Bronchial epithelial cell (primary cell): ENCODE measurements around the gene ATRNL1. TPM values are rescaled to one million over a fixed set of nuclear protein-coding genes. Genes with fewer than 3 reads are reported as not detected.

Experiments used
- DNase-seq: peaks from one replicate; pipeline ENCODE4 v3.0.0-alpha.2; 2010; ENCODE audit warnings: low read depth
- FAIRE-seq: peaks from 2 replicates; lab custom pipeline; 2011; peaks lifted over from hg19 to GRCh38; lab: Jason Lieb, UNC
- H3K27me3 ChIP-seq: 2 replicates; pipeline ENCODE4 v1.5.1; 2011; ENCODE audit warnings: low read length; ENCODE audit not compliant: control insufficient read depth, insufficient read depth
- H3K36me3 ChIP-seq: 2 replicates; pipeline ENCODE4 v1.5.1; 2011; ENCODE audit warnings: low read length; ENCODE audit not compliant: control insufficient read depth, insufficient read depth
- H3K4me3 ChIP-seq: 2 replicates; pipeline ENCODE4 v1.5.1; 2011; ENCODE audit warnings: mild to moderate bottlenecking, low read depth, low read length, control low read depth
- CTCF ChIP-seq: IDR thresholded peaks from 2 replicates; pipeline ENCODE4 v1.5.1; 2011; ENCODE audit warnings: mild to moderate bottlenecking, moderate library complexity, low read length, control low read depth, inconsistent platforms; ENCODE audit not compliant: insufficient read depth, severe bottlenecking
- total RNA-seq: library from RNA; depleted of rRNA; stranded (reverse); fragments of >200 nt; gene quantifications from 2 replicates; pipeline ENCODE4 v1.2.1, GENCODE V29; 2014

Gene ATRNL1
- total RNA-seq, 1 donor from 2014 or later, result 0.53 TPM

- H3K36me3 ChIP-seq, result no peaks in the 10 kb centered on the region
- H3K27me3 ChIP-seq, result no peaks in the 10 kb centered on the region
- DNase-seq (no peak), FAIRE-seq (no peak)
- TF ChIP-seq CTCF, result no peak
- H3K4me3 ChIP-seq, result no peak overlapping the region
These were observed 878.8 kb downstream of the ATRNL1 start for GRCh38 chr10:115971921-115972320.

GRCh38 chr10:115972426-115972825 is 879.3 kb downstream of the ATRNL1 start:
- FAIRE-seq (no peak), DNase-seq (no peak)
- H3K36me3 ChIP-seq, result no peaks in the 10 kb centered on the region
- TF ChIP-seq CTCF, result no peak
- no peaks in the 10 kb centered on the region for H3K27me3 ChIP-seq
- H3K4me3 ChIP-seq, result no peak overlapping the region

GRCh38 chr10:115974351-115974750 is 881.2 kb downstream of the ATRNL1 start:
- no peak overlapping the region for H3K4me3 ChIP-seq
- FAIRE-seq (no peak), DNase-seq (no peak)
- H3K27me3 ChIP-seq, result no peaks in the 10 kb centered on the region
- TF ChIP-seq CTCF, result no peak
- no peaks in the 10 kb centered on the region for H3K36me3 ChIP-seq

- H3K4me3 ChIP-seq, result no peak overlapping the region
- no peak for TF ChIP-seq CTCF
- DNase-seq (no peak), FAIRE-seq (no peak)
- no peaks in the 10 kb centered on the region for H3K36me3 ChIP-seq
- H3K27me3 ChIP-seq, result no peaks in the 10 kb centered on the region
These were observed 881.8 kb downstream of the ATRNL1 start for GRCh38 chr10:115974816-115975430.

- FAIRE-seq (no peak), DNase-seq (no peak)
- TF ChIP-seq CTCF, result no peak
- Histone ChIP-seq H3K4me3 (no peak overlapping the region), H3K27me3 (no peaks in the 10 kb centered on the region), H3K36me3 (no peaks in the 10 kb centered on the region)
These were observed 882.3 kb downstream of the ATRNL1 start for GRCh38 chr10:115975506-115975905.

GRCh38 chr10:115976342-115976741 is 883.2 kb downstream of the ATRNL1 start:
- no peak overlapping the region for H3K4me3 ChIP-seq
- no peaks in the 10 kb centered on the region for H3K27me3 ChIP-seq
- FAIRE-seq (no peak), DNase-seq (no peak)
- no peaks in the 10 kb centered on the region for H3K36me3 ChIP-seq
- TF ChIP-seq CTCF, result no peak
